ENCODE measurements around the gene RC3H2. TPM values are rescaled to one million over a fixed set of nuclear protein-coding genes. Genes with fewer than 3 reads are reported as not detected.

Gene RC3H2
- total and polyA plus RNA-seq, 2 of the 13 experiments (the other 11 are each of a cell fraction or from before 2014, with no cell fraction given) = 21.0 to 36.4 TPM

DNA sequence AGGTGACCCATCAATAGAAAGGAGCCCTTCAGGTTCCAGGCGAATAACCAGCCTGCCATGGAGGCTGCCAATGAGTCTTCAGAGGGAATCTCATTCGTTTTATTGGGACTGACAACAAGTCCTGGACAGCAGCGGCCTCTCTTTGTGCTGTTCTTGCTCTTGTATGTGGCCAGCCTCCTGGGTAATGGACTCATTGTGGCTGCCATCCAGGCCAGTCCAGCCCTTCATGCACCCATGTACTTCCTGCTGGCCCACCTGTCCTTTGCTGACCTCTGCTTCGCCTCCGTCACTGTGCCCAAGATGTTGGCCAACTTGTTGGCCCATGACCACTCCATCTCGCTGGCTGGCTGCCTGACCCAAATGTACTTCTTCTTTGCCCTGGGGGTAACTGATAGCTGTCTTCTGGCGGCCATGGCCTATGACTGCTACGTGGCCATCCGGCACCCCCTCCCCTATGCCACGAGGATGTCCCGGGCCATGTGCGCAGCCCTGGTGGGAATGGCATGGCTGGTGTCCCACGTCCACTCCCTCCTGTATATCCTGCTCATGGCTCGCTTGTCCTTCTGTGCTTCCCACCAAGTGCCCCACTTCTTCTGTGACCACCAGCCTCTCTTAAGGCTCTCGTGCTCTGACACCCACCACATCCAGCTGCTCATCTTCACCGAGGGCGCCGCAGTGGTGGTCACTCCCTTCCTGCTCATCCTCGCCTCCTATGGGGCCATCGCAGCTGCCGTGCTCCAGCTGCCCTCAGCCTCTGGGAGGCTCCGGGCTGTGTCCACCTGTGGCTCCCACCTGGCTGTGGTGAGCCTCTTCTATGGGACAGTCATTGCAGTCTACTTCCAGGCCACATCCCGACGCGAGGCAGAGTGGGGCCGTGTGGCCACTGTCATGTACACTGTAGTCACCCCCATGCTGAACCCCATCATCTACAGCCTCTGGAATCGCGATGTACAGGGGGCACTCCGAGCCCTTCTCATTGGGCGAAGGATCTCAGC is 104.8 kb downstream of the RC3H2 start, which contains the start of gene OR1K1 (continued):
- TF ChIP-seq, protein P1, sequence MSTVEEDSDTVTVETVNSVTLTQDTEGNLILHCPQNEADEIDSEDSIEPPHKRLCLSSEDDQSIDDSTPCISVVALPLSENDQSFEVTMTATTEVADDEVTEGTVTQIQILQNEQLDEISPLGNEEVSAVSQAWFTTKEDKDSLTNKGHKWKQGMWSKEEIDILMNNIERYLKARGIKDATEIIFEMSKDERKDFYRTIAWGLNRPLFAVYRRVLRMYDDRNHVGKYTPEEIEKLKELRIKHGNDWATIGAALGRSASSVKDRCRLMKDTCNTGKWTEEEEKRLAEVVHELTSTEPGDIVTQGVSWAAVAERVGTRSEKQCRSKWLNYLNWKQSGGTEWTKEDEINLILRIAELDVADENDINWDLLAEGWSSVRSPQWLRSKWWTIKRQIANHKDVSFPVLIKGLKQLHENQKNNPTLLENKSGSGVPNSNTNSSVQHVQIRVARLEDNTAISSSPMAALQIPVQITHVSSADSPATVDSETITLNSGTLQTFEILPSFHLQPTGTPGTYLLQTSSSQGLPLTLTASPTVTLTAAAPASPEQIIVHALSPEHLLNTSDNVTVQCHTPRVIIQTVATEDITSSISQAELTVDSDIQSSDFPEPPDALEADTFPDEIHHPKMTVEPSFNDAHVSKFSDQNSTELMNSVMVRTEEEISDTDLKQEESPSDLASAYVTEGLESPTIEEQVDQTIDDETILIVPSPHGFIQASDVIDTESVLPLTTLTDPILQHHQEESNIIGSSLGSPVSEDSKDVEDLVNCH (CRISPR knock-in tag; IDR thresholded peaks at IDR 0.05) = no peak
- no peak for TF ChIP-seq ZBTB1 (CRISPR knock-in tag; IDR thresholded peaks at IDR 0.05; ENCODE audit: borderline replicate concordance)
- no peak for TF ChIP-seq ERF (CRISPR knock-in tag; IDR thresholded peaks at IDR 0.05)
- no peak for TF ChIP-seq RFX5 (IDR thresholded peaks at IDR 0.05; ENCODE audit: low read depth, low read length)
- no peak for TF ChIP-seq SMYD3 (CRISPR knock-in tag; IDR thresholded peaks at IDR 0.05)
- TF ChIP-seq ZNF839 (CRISPR knock-in tag; IDR thresholded peaks at IDR 0.05; ENCODE audit: borderline replicate concordance) = no peak
- TF ChIP-seq, protein P2, sequence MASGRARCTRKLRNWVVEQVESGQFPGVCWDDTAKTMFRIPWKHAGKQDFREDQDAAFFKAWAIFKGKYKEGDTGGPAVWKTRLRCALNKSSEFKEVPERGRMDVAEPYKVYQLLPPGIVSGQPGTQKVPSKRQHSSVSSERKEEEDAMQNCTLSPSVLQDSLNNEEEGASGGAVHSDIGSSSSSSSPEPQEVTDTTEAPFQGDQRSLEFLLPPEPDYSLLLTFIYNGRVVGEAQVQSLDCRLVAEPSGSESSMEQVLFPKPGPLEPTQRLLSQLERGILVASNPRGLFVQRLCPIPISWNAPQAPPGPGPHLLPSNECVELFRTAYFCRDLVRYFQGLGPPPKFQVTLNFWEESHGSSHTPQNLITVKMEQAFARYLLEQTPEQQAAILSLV (CRISPR knock-in tag; IDR thresholded peaks at IDR 0.05; ENCODE audit: borderline replicate concordance) = no peak
- TF ChIP-seq RAD51 (IDR thresholded peaks at IDR 0.05; ENCODE audit: borderline replicate concordance) = no peak
- TF ChIP-seq, protein P3, sequence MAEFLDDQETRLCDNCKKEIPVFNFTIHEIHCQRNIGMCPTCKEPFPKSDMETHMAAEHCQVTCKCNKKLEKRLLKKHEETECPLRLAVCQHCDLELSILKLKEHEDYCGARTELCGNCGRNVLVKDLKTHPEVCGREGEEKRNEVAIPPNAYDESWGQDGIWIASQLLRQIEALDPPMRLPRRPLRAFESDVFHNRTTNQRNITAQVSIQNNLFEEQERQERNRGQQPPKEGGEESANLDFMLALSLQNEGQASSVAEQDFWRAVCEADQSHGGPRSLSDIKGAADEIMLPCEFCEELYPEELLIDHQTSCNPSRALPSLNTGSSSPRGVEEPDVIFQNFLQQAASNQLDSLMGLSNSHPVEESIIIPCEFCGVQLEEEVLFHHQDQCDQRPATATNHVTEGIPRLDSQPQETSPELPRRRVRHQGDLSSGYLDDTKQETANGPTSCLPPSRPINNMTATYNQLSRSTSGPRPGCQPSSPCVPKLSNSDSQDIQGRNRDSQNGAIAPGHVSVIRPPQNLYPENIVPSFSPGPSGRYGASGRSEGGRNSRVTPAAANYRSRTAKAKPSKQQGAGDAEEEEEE (CRISPR knock-in tag; IDR thresholded peaks at IDR 0.05; ENCODE audit: borderline replicate concordance) = no peak
- TF ChIP-seq, protein P4, sequence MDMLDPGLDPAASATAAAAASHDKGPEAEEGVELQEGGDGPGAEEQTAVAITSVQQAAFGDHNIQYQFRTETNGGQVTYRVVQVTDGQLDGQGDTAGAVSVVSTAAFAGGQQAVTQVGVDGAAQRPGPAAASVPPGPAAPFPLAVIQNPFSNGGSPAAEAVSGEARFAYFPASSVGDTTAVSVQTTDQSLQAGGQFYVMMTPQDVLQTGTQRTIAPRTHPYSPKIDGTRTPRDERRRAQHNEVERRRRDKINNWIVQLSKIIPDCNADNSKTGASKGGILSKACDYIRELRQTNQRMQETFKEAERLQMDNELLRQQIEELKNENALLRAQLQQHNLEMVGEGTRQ (IDR thresholded peaks at IDR 0.05; ENCODE audit: low read depth, low read length) = no peak
- TF ChIP-seq, protein P4 (CRISPR knock-in tag; IDR thresholded peaks at IDR 0.05; ENCODE audit: borderline replicate concordance) = no peak
